ENCODE data around the gene STK39.

Gene STK39

DNA sequence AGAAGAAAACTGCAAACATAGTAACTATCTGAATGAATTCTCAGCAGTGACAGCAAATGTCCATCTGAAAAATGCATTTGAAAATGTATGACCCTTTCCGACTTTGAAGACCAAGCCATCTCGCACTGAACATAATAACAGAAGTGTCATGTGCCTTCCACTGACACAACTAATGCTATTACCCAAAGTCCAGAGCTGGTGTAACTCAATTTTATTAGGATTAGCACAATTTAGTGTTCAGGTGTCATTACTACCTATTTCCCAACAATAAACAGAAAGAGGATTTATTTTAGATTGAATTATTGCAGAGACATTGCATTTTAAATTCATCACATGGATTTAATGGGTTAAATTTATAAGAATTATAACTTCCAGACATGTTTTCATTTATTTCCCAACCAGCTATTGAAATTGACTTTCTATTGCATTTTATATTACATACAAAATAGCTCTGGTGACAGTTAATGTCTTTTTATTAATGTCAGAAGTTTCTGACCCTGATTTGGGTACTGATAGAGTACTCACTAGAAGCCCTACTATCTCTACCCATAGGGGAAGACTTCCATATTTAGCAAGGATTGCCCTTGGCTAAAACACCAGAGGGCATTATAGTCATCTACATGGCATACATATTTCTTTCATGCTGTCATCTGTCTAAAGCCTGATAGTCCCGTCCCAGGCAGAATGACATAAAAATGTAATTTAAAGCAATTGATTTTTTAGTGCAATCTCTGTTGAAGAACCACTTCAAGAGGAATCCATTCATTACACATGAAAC is 7.0 kb upstream of the STK39 start:
- peaks cover 0 to 8% (median 0%) of the 10 kb centered on the region in 5 experiments for H3K9me3 ChIP-seq (ENCODE audit: control extremely low read depth in 1 of 5, control insufficient read depth in 4 of 5, insufficient read depth in 2 of 5, low read depth in 1 of 5, low read length in 4 of 5)
- CTCF ChIA-PET: interaction anchor here (0.6 to 1.0 kb wide), 3 partner anchors 35 to 39 kb away, joined by 3 read pairs; no protein-coding TSS in a partner anchor
- H3K36me3 ChIP-seq (ENCODE audit: control insufficient read depth in 4 of 4, insufficient read depth in 4 of 4, low read length in 3 of 4): no peaks in the 10 kb centered on the region
- H3K27ac ChIP-seq (ENCODE audit: insufficient read depth in 1 of 2, low read depth in 1 of 2, low read length in 2 of 2, poor library complexity in 1 of 2, severe bottlenecking in 2 of 2): no peak overlapping the region
- H3K4me1 ChIP-seq (ENCODE audit: control extremely low read depth in 1 of 4, control insufficient read depth in 4 of 4, insufficient read depth in 4 of 4, low read length in 3 of 4): no peaks in the 10 kb centered on the region
- 80% methylated on average over 1 of the region's 3 CpGs for WGBS (ENCODE audit: insufficient coverage)
- POLR2A ChIA-PET: no interaction called here
- H3K27me3 ChIP-seq (replicated peaks in 2 of 5; ENCODE audit: control insufficient read depth in 4 of 5, insufficient read depth in 5 of 5, low read length in 4 of 5): no peaks in the 10 kb centered on the region
- peak in 1 of 3 donors; percentile 17 for DNase-seq
- no peak overlapping the region for H3K4me3 ChIP-seq (ENCODE audit: control insufficient read depth in 1 of 7, extremely low read depth in 1 of 7, insufficient read depth in 4 of 7, low read depth in 2 of 7, low read length in 6 of 7)

DNA sequence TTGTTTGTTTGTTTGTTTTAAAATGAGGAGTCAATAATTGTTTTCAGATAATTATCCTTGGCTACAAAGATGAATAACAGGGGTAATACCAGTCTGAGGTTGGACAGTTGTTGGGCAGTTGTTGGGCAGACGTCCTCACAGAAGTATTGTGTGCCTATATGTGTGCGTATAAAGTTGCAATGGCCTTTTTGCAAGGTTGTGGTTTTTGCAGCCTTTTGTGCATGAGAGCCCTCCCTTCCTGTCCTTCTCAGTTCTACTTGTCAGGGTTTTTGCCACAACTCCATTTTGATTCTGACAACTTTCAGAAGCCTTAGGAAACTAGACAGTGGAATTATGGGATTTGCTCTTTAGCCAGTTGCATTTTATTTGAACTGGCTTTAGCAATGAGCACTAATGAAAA is 6.0 kb upstream of the STK39 start:
- peaks cover 0 to 3% (median under 1%) of the 10 kb centered on the region in 4 experiments for H3K4me1 ChIP-seq (ENCODE audit: control extremely low read depth in 1 of 4, control insufficient read depth in 4 of 4, insufficient read depth in 4 of 4, low read length in 3 of 4)
- H3K9me3 ChIP-seq (ENCODE audit: control extremely low read depth in 1 of 5, control insufficient read depth in 4 of 5, insufficient read depth in 2 of 5, low read depth in 1 of 5, low read length in 4 of 5): no peaks in the 10 kb centered on the region
- CTCF ChIA-PET: interaction anchor here (1.1 kb wide), 1 partner anchor 29 kb away, joined by 3 read pairs; no protein-coding TSS in a partner anchor
- no peak for DNase-seq
- POLR2A ChIA-PET: no interaction called here
- no peak overlapping the region for H3K4me3 ChIP-seq (ENCODE audit: control insufficient read depth in 1 of 7, extremely low read depth in 1 of 7, insufficient read depth in 4 of 7, low read depth in 2 of 7, low read length in 6 of 7)
- no CpG with 5 or more reads among the region's 2 CpGs for WGBS (ENCODE audit: insufficient coverage)
- H3K36me3 ChIP-seq (ENCODE audit: control insufficient read depth in 4 of 4, insufficient read depth in 4 of 4, low read length in 3 of 4): no peaks in the 10 kb centered on the region
- H3K27ac ChIP-seq (ENCODE audit: insufficient read depth in 1 of 2, low read depth in 1 of 2, low read length in 2 of 2, poor library complexity in 1 of 2, severe bottlenecking in 2 of 2): no peak overlapping the region
- H3K27me3 ChIP-seq (replicated peaks in 2 of 5; ENCODE audit: control insufficient read depth in 4 of 5, insufficient read depth in 5 of 5, low read length in 4 of 5): no peaks in the 10 kb centered on the region

DNA sequence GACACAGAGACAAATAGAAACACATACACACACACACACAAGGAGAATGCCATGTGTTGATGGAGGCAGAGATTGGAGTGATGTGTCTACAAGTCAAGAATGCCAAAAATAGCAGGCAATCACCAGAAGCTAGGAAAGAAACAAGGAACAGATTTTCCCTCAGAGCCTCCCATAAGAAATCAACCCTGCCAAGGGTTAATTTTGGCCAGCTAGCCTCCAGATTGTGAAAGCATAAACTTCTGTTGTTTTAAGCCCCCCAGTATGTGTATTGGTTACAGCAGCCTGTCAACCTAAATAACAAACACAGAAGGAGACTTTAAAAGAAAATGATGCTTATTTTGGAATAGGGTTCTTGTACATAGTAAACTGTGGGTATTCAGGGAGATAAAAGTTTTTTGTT is 5.6 kb upstream of the STK39 start:
- no peak for DNase-seq
- H3K4me1 ChIP-seq (ENCODE audit: control extremely low read depth in 1 of 4, control insufficient read depth in 4 of 4, insufficient read depth in 4 of 4, low read length in 3 of 4): peaks cover 0 to 7% (median 2%) of the 10 kb centered on the region in 4 experiments
- POLR2A ChIA-PET: no interaction called here
- H3K9me3 ChIP-seq (ENCODE audit: control extremely low read depth in 1 of 5, control insufficient read depth in 4 of 5, insufficient read depth in 2 of 5, low read depth in 1 of 5, low read length in 4 of 5): no peaks in the 10 kb centered on the region
- CTCF ChIA-PET: interaction anchor here (1.1 kb wide), 1 partner anchor 29 kb away, joined by 3 read pairs; no protein-coding TSS in a partner anchor
- no peaks in the 10 kb centered on the region for H3K36me3 ChIP-seq (ENCODE audit: control insufficient read depth in 4 of 4, insufficient read depth in 4 of 4, low read length in 3 of 4)
- H3K4me3 ChIP-seq (ENCODE audit: control insufficient read depth in 1 of 7, extremely low read depth in 1 of 7, insufficient read depth in 4 of 7, low read depth in 2 of 7, low read length in 6 of 7): no peak overlapping the region
- H3K27me3 ChIP-seq (replicated peaks in 2 of 5; ENCODE audit: control insufficient read depth in 4 of 5, insufficient read depth in 5 of 5, low read length in 4 of 5): no peaks in the 10 kb centered on the region
- H3K27ac ChIP-seq (ENCODE audit: insufficient read depth in 1 of 2, low read depth in 1 of 2, low read length in 2 of 2, poor library complexity in 1 of 2, severe bottlenecking in 2 of 2): no peak overlapping the region

DNA sequence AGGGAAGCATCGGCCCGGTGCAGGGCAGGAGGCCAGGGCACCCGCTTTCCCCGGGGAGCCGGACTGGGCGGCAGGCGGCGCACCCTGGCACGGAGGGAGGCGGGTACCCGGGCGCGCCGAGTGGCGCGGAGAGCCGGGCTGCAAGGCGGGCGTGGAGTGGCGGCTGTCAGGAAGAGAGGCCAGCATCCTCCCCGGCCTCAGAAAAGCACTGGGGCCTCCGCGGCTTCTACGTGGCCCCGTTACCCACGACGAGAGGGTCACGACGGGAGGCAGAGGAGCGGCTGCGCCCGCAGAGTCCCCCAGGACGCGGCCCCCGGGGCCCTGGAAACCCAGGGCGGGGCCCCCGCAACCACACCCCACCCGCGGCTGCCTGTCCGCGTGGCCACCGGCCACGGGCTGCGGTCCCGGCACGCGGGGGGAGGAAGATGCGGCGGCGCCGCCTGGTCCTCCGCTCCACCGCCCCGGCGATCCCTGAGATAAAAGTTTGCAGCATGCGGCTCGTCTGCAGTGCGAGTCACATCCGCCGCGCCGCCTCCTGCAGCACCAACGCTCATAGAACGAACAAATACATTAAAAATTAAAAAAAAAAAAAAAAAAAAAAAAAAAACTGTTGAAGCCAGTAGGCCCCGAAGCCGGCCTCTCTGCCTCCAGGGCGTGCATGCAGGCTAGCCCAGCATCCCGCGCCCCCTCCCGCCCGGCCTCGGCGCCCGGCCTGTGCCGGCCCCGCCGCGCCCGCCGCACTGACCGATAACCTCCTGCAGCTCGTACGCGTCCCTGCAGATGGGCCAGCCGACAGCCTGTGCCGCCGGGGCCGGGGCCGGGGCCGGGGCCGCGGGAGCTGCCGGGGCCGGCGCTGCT is 683 bp downstream of the STK39 start:
- H3K27me3 ChIP-seq (replicated peaks in 2 of 5; ENCODE audit: control insufficient read depth in 4 of 5, insufficient read depth in 5 of 5, low read length in 4 of 5): no peaks in the 10 kb centered on the region
- H3K27ac ChIP-seq (ENCODE audit: insufficient read depth in 1 of 2, low read depth in 1 of 2, low read length in 2 of 2, poor library complexity in 1 of 2, severe bottlenecking in 2 of 2): peak overlapping the region in 1 of 2 experiments; percentile 68
- CTCF ChIA-PET: interaction anchor here (0.6 kb wide), 1 partner anchor 128 kb away, joined by 5 read pairs; no protein-coding TSS in a partner anchor
- no peaks in the 10 kb centered on the region for H3K9me3 ChIP-seq (ENCODE audit: control extremely low read depth in 1 of 5, control insufficient read depth in 4 of 5, insufficient read depth in 2 of 5, low read depth in 1 of 5, low read length in 4 of 5)
- peak overlapping the region; percentile 66 to 83 (median 77) for H3K4me3 ChIP-seq (ENCODE audit: control insufficient read depth in 1 of 7, extremely low read depth in 1 of 7, insufficient read depth in 4 of 7, low read depth in 2 of 7, low read length in 6 of 7)
- 0% methylated on average over 71 of the region's 95 CpGs for WGBS (ENCODE audit: insufficient coverage)
- POLR2A ChIA-PET: no interaction called here
- no peaks in the 10 kb centered on the region for H3K36me3 ChIP-seq (ENCODE audit: control insufficient read depth in 4 of 4, insufficient read depth in 4 of 4, low read length in 3 of 4)
- peak; percentile 87 to 96 (median 94) for DNase-seq
- H3K4me1 ChIP-seq (ENCODE audit: control extremely low read depth in 1 of 4, control insufficient read depth in 4 of 4, insufficient read depth in 4 of 4, low read length in 3 of 4): peaks cover 0 to 24% (median 12%) of the 10 kb centered on the region in 4 experiments

DNA sequence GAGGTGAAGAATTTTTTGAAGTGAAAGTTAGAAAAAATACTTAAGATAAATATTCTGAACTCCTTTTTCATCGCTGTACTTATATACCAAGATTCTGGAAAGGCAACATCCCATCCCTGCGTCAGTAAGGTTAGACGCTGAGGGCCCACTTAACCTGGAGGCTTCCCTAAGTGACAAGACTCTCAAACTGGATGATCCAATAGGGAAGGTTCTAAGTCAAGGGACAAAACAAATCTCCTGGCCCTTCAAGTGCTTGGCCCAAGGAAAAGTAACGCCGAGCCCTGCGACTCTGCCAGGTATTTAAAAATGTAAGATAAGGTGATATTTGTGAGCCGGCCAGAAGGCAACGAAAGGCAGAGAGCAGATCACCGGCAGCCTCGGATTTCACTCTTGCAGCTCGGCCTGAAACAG is 1.3 kb downstream of the STK39 start:
- Histone ChIP-seq H3K27ac (ENCODE audit: insufficient read depth in 1 of 2, low read depth in 1 of 2, low read length in 2 of 2, poor library complexity in 1 of 2, severe bottlenecking in 2 of 2) (peak overlapping the region in 1 of 2 experiments; percentile 68), H3K27me3 (replicated peaks in 2 of 5; ENCODE audit: control insufficient read depth in 4 of 5, insufficient read depth in 5 of 5, low read length in 4 of 5) (no peaks in the 10 kb centered on the region), H3K9me3 (ENCODE audit: control extremely low read depth in 1 of 5, control insufficient read depth in 4 of 5, insufficient read depth in 2 of 5, low read depth in 1 of 5, low read length in 4 of 5) (no peaks in the 10 kb centered on the region), H3K4me1 (ENCODE audit: control extremely low read depth in 1 of 4, control insufficient read depth in 4 of 4, insufficient read depth in 4 of 4, low read length in 3 of 4) (peaks cover 0 to 24% (median 12%) of the 10 kb centered on the region in 4 experiments), H3K36me3 (ENCODE audit: control insufficient read depth in 4 of 4, insufficient read depth in 4 of 4, low read length in 3 of 4) (no peaks in the 10 kb centered on the region), H3K4me3 (ENCODE audit: control insufficient read depth in 1 of 7, extremely low read depth in 1 of 7, insufficient read depth in 4 of 7, low read depth in 2 of 7, low read length in 6 of 7) (peak overlapping the region; percentile 66 to 83 (median 77))
- ChIA-PET POLR2A (no interaction called here), CTCF (interaction anchor here (1.0 to 1.5 kb wide), 2 partner anchors 30 to 71 kb away, joined by 3 to 4 read pairs; no protein-coding TSS in a partner anchor)
- WGBS (ENCODE audit: insufficient coverage): 26% methylated on average over 7 of the region's 11 CpGs
- DNase-seq: no peak

DNA sequence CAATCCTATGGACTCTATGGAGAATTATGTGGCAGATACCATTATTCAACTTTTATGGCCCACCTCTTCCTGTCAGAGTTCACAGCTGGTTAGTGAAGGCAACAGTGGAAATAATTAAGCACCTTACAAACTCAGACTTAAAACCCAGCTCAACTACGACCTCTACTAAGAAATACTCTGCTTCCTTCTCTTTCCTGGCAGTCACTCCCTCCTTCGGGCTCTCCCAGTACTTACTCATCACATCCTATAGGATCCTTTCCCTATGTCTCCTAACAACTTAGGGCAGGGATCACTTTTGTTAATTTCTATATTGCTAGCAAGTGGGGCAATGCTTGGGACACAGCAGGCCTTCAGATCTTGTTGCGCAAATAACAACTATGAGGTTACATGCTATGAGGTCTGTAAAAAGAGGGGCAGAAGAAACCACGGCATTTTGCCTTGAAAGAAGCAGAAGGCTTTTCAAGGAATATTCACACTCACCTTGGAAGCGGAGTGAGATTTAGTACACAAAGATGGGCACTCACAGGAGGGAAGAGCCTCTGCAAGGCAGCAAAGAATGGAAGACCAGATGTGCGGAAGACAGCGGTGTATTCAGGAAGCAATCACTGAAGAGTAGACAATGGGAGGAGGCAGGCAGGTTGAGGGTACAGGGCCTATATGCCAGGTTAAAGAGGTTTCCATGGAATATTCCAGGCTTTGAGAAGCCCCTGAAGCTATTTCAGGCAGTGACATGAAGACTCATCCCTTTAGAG is 2.1 kb downstream of the STK39 start:
- Histone ChIP-seq H3K4me1 (ENCODE audit: control extremely low read depth in 1 of 4, control insufficient read depth in 4 of 4, insufficient read depth in 4 of 4, low read length in 3 of 4) (peaks cover 0 to 24% (median 12%) of the 10 kb centered on the region in 4 experiments), H3K4me3 (ENCODE audit: control insufficient read depth in 1 of 7, extremely low read depth in 1 of 7, insufficient read depth in 4 of 7, low read depth in 2 of 7, low read length in 6 of 7) (peak overlapping the region in 2 of 7 experiments; percentile 5 to 7), H3K27me3 (replicated peaks in 2 of 5; ENCODE audit: control insufficient read depth in 4 of 5, insufficient read depth in 5 of 5, low read length in 4 of 5) (no peaks in the 10 kb centered on the region), H3K9me3 (ENCODE audit: control extremely low read depth in 1 of 5, control insufficient read depth in 4 of 5, insufficient read depth in 2 of 5, low read depth in 1 of 5, low read length in 4 of 5) (no peaks in the 10 kb centered on the region), H3K36me3 (ENCODE audit: control insufficient read depth in 4 of 4, insufficient read depth in 4 of 4, low read length in 3 of 4) (no peaks in the 10 kb centered on the region), H3K27ac (ENCODE audit: insufficient read depth in 1 of 2, low read depth in 1 of 2, low read length in 2 of 2, poor library complexity in 1 of 2, severe bottlenecking in 2 of 2) (no peak overlapping the region)
- no peak for DNase-seq
- ChIA-PET CTCF (interaction anchor here (0.5 to 1.5 kb wide), 4 partner anchors 13 to 675 kb away, joined by 3 to 5 read pairs (median 4); no protein-coding TSS in a partner anchor), POLR2A (no interaction called here)
- WGBS (ENCODE audit: insufficient coverage): 88% methylated on average over 6 of the region's 7 CpGs

Data from common myeloid progenitor, CD34-positive (primary cell).